Mucosa of gallbladder (tissue), 1 donor: ENCODE results near the gene TPPP3. TPM values are rescaled to one million over a fixed set of nuclear protein-coding genes. Genes with fewer than 3 reads are reported as not detected.
"Not testable (repeated sequence)": the region's sequence is repeated elsewhere in the genome, so short reads cannot be mapped to it uniquely, and the experiment has no call there.

Experiments used
- DNase-seq: peaks from one replicate; pipeline ENCODE4 v3.0.0-alpha.2; 2020; ENCODE audit warnings: low spot score
- total RNA-seq: library from RNA; stranded (reverse); gene quantifications from one replicate; pipeline ENCODE4 v1.2.1, GENCODE V29; 2021
- donor health status: DM: no; HTN: no; CAD: no.

TPPP3 gene
- total RNA-seq, 1 donor from 2014 or later: 12.3 TPM

- no peak for DNase-seq
Observed at GRCh38 chr16:67390816-67391423, 2.4 kb downstream of the TPPP3 start.

DNA sequence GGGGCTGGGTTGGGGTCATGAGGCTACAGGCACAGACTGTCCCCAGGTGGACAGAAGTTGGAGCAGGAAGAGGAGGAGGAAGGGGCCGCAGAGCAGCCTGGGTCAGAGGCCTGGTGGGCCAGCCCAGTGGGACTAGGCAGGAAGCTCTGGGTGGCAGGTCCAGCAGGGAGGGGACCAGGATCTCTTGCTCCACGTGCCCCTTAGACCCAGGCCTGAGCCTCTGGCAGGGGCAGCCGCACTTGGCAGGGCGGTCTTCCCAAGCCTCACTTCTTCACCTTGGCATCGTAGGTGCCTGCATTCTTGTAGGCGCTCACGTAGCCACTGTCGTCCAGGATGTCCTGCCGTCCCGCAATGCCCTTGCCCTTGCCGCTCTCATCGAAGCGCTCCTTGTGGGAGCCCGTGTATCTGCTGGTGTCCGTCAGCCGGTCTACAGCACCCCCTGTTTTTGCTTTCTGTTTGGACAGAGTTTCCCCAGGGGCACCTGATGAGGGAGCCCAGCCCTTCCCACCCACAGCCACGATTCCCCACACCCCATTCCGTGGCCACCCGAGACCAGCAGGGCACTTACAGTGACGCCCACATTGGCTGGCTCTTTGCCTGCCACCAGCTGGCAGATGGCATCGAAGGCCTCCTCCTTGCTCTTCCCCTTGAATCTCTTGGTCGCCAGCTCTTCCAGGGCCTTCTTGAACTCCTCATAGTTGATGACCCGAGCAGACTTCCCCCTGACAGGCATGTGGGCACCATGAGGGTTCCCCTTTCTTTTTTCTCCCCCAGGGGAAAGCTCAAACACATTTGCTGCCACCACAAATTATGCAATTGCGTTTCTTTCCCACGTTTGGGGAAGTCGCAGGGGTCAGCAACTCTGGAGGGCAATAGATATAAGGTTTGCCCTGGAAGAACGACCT is 3.1 kb downstream of the TPPP3 start:
- no peak for DNase-seq

DNA sequence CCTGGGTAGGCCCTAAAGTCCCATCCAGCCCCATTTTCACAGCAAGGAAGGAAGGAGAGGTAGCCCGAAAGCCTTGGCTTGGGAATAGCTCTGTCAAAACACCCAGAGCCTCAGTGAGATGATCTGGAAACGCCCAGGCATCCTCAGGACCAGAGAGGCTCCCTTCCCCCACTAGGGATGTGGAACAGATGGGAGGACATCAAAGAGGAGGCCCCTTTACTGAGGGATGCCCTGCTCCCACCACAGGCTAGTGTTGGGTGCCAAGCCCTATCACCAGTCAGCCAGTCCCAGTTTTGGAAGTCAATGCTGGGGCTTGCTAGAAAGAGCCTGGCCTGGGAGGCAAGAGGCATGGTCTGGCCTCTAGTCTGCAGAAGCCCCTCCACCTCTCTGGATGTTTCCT is 4.7 kb downstream of the TPPP3 start:
- no peak for DNase-seq

DNA sequence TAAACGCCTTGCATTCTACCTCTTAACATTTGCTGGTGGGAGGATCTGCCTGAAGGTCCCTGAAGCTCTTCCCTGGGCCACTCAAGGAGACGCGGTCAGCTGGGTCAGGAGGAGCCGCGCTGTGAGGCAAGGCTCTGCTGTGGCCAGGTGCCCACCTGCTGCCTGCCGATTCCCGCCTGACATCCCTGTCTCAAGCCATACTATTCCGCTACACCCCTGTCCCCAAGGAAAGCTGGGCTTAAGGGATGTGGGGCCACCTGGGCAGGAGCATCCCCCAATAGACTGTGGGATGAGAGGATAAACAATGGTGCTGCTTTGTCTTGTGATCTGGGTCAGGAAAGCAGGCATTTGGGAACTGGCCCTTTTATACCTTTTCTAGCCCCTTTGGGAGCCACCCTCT is 5.1 kb downstream of the TPPP3 start:
- no peak for DNase-seq

DNA sequence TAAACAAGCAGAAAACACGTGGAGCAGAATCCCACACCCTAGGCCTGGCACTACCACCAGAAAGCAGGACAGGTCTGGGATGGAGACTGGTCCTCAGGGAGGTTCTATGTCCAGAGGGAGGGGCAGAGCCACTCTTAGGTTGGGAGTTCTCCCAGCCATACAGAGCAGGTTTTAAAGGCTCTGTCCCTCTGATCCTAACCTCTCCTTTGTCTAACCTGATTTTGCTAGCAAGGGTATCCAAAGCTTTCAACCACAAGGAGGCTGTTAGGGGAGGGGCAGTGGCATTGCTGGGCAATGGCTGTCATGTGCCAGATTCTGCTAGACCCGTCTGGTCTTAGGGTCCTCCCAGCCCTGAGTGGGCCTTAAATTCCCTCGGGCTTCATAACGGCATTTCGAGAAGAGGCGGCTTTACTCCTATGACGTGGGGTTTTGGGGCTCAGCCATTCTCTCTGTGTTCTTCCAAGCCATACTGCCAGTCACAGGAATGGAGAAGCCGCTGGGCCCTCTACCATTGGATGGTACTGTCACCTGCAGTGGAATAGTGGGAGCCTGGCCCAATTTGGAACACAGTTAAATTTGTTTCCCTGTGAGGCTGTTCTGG is 5.7 kb downstream of the TPPP3 start:
- no peak for DNase-seq

DNA sequence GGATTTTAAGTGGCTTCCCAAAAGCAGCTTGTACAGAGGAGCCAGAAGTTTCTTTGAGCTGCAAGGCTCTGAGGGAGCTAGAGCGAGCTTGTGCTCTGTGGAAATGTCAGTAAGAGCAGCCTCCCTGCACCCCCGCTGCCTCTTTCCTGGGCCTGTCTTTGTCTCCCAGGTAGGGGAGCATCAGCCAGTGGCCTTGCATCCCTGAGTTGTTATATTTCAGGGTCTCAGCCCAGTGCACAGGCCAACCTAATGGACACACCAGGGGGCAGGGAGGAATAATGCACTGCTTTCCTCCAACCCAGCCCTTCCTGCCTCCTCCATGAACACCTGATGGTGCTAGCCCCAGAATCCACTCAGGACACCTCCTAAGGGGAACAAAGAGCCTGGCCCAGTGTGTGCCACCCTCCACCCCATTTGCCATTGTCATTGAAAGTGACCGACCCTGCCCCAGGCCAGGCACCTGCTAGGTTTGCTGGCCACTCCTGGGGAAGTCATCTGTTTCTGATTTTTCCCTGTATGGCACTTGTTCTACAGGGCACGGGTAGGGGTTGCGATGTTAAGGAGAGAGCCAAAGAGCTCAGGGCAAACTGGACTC is 6.3 kb downstream of the TPPP3 start:
- no peak for DNase-seq

DNA sequence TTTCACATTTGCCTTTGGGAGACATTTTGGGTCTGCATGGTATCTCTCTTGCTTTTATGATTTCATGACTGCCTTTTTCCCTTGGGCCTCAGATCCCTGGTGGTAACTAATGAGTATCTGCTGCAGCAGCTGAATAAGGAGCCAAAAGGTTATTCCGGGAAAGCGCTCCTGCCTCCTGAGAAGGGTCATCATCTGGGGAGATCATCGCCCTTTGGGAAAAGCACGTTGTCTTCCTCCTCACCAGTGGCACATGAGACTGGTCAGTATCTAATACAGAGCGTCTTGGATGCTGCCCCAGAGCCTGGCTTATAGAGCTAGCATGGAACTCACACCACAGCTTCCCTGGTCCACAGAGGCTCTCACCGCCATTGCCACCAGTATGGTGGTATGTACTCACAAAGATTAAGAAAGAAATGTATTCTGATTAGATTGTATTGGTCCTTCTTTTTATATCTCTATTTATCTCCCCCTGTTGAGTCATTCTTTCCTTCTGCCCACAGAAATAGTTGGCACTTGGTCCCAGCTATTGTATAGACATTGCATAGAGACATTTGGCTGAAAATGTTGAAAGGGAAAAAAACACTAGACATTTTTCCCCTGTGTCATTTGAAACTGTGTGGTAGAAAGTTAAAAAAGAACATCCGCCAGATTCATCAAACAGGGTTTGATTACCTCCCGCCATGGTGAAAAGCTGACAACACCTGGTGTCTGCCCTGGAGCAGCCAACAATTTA is 8.4 kb downstream of the TPPP3 start:
- no peak for DNase-seq

- no peak for DNase-seq
Observed at GRCh38 chr16:67383284-67383683, 10.0 kb downstream of the TPPP3 start.

GRCh38 chr16:67378642-67379041 is 14.7 kb downstream of the TPPP3 start:
- no peak for DNase-seq

DNA sequence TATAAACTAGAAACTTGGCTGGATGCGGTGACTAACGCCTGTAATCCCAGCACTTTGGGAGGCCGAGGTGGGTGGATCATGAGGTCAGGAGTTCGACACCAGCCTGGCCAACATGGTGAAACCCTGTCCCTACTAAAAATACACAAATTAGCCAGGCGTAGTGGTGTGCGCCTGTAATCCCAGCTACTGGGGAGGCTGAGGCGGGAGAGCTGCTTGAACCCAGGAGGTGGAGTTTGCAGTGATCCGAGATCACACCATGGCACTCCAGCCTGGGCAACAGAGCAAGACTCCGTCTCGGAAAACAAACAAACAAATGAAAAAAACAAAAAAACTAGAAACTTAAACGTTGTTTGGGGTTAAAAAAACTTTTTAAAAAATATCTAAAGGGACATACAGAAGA is 17.3 kb downstream of the TPPP3 start:
- DNase-seq: not testable (repeated sequence)

DNA sequence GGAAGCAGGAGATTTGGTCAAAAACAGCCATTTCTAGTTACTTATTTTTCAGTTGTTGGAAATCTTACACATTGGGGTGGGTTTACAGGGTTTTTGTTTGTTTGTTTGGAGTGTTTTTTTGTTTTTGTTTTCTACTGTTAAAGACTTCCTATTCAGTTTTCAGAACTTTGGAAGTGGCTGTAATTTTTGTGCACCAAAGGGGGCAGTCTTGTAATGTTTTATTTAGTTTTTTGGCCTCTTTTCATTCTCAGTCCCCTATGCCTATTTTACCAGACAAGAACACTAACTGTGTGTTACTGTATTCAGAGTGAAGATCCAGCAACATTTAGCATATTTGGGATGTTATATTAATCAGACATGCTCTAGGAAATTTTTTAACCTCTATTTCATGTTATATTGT is 20.6 kb downstream of the TPPP3 start:
- DNase-seq: no peak

- DNase-seq: no peak
Observed at GRCh38 chr16:67370661-67371060, 22.6 kb downstream of the TPPP3 start.

GRCh38 chr16:67364600-67365235 is 28.6 kb downstream of the TPPP3 start:
- DNase-seq: no peak

- no peak for DNase-seq
Observed at GRCh38 chr16:67361038-67361437, 32.3 kb downstream of the TPPP3 start.

DNA sequence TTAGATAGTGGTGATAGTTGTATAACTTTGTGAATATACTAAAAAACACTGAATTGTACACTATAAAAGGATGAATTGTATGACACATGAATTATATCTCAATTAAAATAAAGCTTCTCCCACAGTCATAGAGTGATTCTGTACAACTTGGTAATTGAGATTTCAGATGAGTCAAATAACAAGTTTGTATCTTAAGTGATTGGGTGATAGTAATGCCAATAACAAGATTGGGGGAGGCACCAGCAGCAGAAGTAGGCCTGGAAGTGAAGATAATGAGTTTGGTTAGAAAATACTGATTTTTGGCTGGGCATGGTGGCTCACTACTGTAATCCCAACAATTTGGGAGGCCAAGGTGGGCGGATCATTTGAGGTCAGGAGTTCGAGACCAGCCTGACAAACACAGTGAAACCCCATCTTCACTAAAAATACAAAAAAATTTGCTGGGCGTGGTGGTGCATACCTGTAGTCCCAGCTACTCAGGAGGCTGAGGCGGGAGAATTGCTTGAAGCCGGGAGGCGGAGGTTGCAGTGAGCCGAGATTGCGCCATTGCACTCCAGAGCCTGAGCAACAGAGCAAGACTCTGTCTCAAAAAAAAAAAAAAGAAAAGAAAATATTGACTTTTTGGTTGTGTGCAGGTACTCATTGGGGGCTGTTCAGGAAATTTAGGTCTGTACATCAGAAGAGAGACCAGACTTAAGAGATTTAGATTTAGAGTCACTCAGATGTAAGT is 33.6 kb downstream of the TPPP3 start:
- DNase-seq: not testable (repeated sequence)

GRCh38 chr16:67357561-67357960 is 35.7 kb downstream of the TPPP3 start:
- DNase-seq: no peak

GRCh38 chr16:67356396-67356795 is 36.9 kb downstream of the TPPP3 start:
- no peak for DNase-seq

DNA sequence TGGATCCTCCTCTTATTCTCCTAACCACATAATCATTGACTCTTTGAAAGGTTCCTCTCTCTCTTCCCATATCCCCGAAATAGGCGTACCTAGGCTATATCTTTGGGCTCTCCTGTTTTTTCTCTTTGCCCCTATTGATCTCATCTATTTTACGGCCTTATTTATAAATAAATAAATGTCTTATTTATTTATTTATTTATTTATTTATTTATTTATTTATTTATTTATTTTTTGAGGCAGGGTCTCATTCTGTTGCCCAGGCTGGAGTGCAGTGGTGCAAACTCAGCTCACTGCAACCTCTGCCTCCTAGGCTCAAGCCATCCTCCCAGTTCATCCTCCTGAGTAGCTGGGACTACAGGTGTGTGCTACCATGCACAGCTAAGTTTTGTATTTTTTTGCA is 40.8 kb downstream of the TPPP3 start:
- DNase-seq: not testable (repeated sequence)

GRCh38 chr16:67350324-67350723 is 43.0 kb downstream of the TPPP3 start:
- no peak for DNase-seq

DNA sequence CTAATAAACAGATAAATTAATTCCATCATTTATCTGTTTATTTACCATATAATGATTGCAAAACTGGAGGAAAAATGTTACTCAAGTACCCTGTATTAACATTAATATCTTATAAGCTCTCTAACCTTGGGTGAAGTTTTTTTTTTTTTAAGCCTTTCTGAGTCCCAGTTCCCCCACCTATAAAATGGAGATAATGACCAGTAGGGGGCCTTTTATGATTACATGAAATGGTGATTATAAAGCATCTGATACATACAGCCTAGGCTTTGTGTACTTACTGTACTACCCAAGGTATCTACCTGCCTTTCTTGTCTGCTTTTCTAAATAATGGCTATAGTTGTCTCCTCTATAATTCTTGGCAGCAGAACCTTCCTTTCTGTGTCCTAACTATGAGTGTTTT is 44.1 kb downstream of the TPPP3 start:
- no peak for DNase-seq

GRCh38 chr16:67346341-67346740 is 47.0 kb downstream of the TPPP3 start:
- no peak for DNase-seq
